Activated CD4-positive, alpha-beta T cell treated with anti-CD3 and anti-CD28 coated beads, Interleukin-2, amount 10 ng/mL, durations not matched to agents 7 days and 5 days (primary cell): ENCODE results near the gene MAP2K7. TPM values are rescaled to one million over a fixed set of nuclear protein-coding genes. Genes with fewer than 3 reads are reported as not detected.

ENCODE experiments used
- CTCF ChIA-PET: fragments of 350-600 bp; sonication (Branson Sonifier 250); formaldehyde crosslinking; loops from one replicate; lab custom pipeline; 2021; ENCODE audit warnings: antibody characterized with exemption; lab: Charles Lee
- POLR2A ChIA-PET: fragments of 350-600 bp; sonication (Branson Sonifier 250); formaldehyde crosslinking; loops from one replicate; lab custom pipeline; 2021; ENCODE audit warnings: antibody characterized with exemption; lab: Charles Lee
- DNase-seq: peaks from one replicate; pipeline ENCODE4 v3.0.0-alpha.2; 2020
- H3K27ac Mint-ChIP-seq: one replicate; pipeline ENCODE4 v1.8.0; 2021; ENCODE audit warnings: mild to moderate bottlenecking, moderate library complexity, mixed read lengths
- H3K27me3 Mint-ChIP-seq: one replicate; pipeline ENCODE4 v1.8.0; 2021; ENCODE audit warnings: mixed read lengths
- H3K36me3 Mint-ChIP-seq: one replicate; pipeline ENCODE4 v1.8.0; 2021; ENCODE audit warnings: low read depth, mixed read lengths
- H3K4me1 Mint-ChIP-seq: one replicate; pipeline ENCODE4 v1.8.0; 2021; ENCODE audit warnings: mixed read lengths
- H3K4me3 Mint-ChIP-seq: one replicate; pipeline ENCODE4 v1.8.0; 2021; ENCODE audit warnings: mild to moderate bottlenecking, moderate library complexity, mixed read lengths
- H3K9me3 Mint-ChIP-seq: one replicate; pipeline ENCODE4 v1.8.0; 2021; ENCODE audit warnings: mixed read lengths
- total RNA-seq, 2 experiments: library from RNA; stranded (reverse); gene quantifications; one replicate each; pipeline ENCODE4 v1.2.3, GENCODE V29; 2021

The MAP2K7 gene
- total RNA-seq, 2 experiments from 2014 or later = 44.1 to 45.6 TPM

GRCh38 chr19:7962644-7963268 lies 59.1 kb downstream of the MAP2K7 start:
- Mint-ChIP-seq H3K9me3 (no peaks in the 10 kb centered on the region), H3K4me3 (no peak overlapping the region), H3K36me3 (peaks cover 18% of the 10 kb centered on the region), H3K27me3 (no peaks in the 10 kb centered on the region), H3K27ac (no peak overlapping the region), H3K4me1 (peaks cover 4% of the 10 kb centered on the region)
- DNase-seq = no peak
- ChIA-PET CTCF (interaction anchor here (1.1 kb wide), 1 partner anchor 8 kb away, joined by 3 read pairs; no protein-coding TSS in a partner anchor), POLR2A (no interaction called here)

GRCh38 chr19:7963566-7963965 lies 59.9 kb downstream of the MAP2K7 start:
- POLR2A ChIA-PET = no interaction called here
- Mint-ChIP-seq H3K4me3 (no peak overlapping the region), H3K27ac (no peak overlapping the region), H3K36me3 (peaks cover 18% of the 10 kb centered on the region), H3K27me3 (no peaks in the 10 kb centered on the region), H3K9me3 (no peaks in the 10 kb centered on the region), H3K4me1 (peaks cover 4% of the 10 kb centered on the region)
- CTCF ChIA-PET = no interaction called here
- no peak for DNase-seq

Other genes with a start within 250 kb of the MAP2K7 start
- not detected for gene RETN, start 234.8 kb upstream of the MAP2K7 start, total RNA-seq
- gene MCEMP1, start 226.8 kb upstream of the MAP2K7 start, total RNA-seq = not detected
- 100 to 1,000 TPM; 105 to 106 TPM for gene TRAPPC5, start 223.0 kb upstream of the MAP2K7 start, total RNA-seq
- under 1 TPM; 0.23 to 0.30 TPM for gene FCER2, start 201.7 kb upstream of the MAP2K7 start, total RNA-seq
- not detected for gene CLEC4G, start 171.8 kb upstream of the MAP2K7 start, total RNA-seq
- not detected for gene CD209, start 156.3 kb upstream of the MAP2K7 start, total RNA-seq
- gene CLEC4M, start 140.6 kb upstream of the MAP2K7 start, total RNA-seq = not detected
- gene EVI5L, start 73.7 kb upstream of the MAP2K7 start, total RNA-seq = 10 to 100 TPM in 1 of 2 experiments, 1 to 10 TPM in 1; 9.7 to 11.2 TPM
- gene PRR36, start 29.5 kb upstream of the MAP2K7 start, total RNA-seq = under 1 TPM; 0.10 to 0.15 TPM
- not detected for gene LRRC8E, start 15.4 kb upstream of the MAP2K7 start, total RNA-seq
- gene TGFBR3L, start 11.0 kb downstream of the MAP2K7 start, total RNA-seq = 1 to 10 TPM in 1 of 2 experiments, under 1 TPM in 1; 0.79 to 1.4 TPM
- 10 to 100 TPM; 18.6 to 19.1 TPM for gene SNAPC2, start 16.5 kb downstream of the MAP2K7 start, total RNA-seq
- gene CTXN1, start 22.3 kb downstream of the MAP2K7 start, total RNA-seq = not detected
- 10 to 100 TPM; 44.0 to 59.9 TPM for gene TIMM44, start 39.8 kb downstream of the MAP2K7 start, total RNA-seq
- gene ELAVL1, start 101.8 kb downstream of the MAP2K7 start, total RNA-seq = 100 to 1,000 TPM; 109 TPM
- 1 to 10 TPM; 5.2 to 7.4 TPM for gene CCL25, start 148.9 kb downstream of the MAP2K7 start, total RNA-seq
- not detected for gene FBN3, start 245.7 kb downstream of the MAP2K7 start, total RNA-seq